K562 (cell line): Measurements from ENCODE around the gene RABGAP1L. TPM values are rescaled to one million over a fixed set of nuclear protein-coding genes. Genes with fewer than 3 reads are reported as not detected.

ENCODE experiments used
- ARID1B ChIP-seq: fragments of 450-650 bp; IDR thresholded peaks from 2 replicates; pipeline ENCODE4 v1.6.1; 2016; ENCODE audit warnings: antibody characterized with exemption, mild to moderate bottlenecking, inconsistent platforms
- KAT7 ChIP-seq: sonication (generic); formaldehyde crosslinking; IDR thresholded peaks from 2 replicates; pipeline ENCODE4 v1.8.0; 2022; ENCODE audit warnings: missing genetic modification reagents, mild to moderate bottlenecking, borderline replicate concordance
- LARP7 ChIP-seq: fragments of 450-650 bp; IDR thresholded peaks from 2 replicates; pipeline ENCODE4 v1.6.1; 2016
- MTA2 ChIP-seq: fragments of 450-650 bp; IDR thresholded peaks from 2 replicates; pipeline ENCODE4 v1.6.1; 2016; ENCODE audit warnings: low read depth
- NBN ChIP-seq: fragments of 450-650 bp; IDR thresholded peaks from 2 replicates; pipeline ENCODE4 v1.6.1; 2016; ENCODE audit warnings: low read depth, mild to moderate bottlenecking
- NFRKB ChIP-seq: fragments of 450-650 bp; IDR thresholded peaks from 2 replicates; pipeline ENCODE4 v1.6.1; 2016; ENCODE audit warnings: low read depth
- SMAD4 ChIP-seq: fragments of 250-450 bp; sonication (Bioruptor Pico); conservative IDR thresholded peaks from 2 replicates; pipeline ENCODE4 v1.8.0; 2021; ENCODE audit warnings: inconsistent platforms, mild to moderate bottlenecking, moderate library complexity
- SMARCA5 ChIP-seq: fragments of 450-650 bp; IDR thresholded peaks from 2 replicates; pipeline ENCODE4 v1.6.1; 2016
- ZNF280B ChIP-seq: fragments of 250-450 bp; sonication (Bioruptor Pico); IDR thresholded peaks from 2 replicates; pipeline ENCODE4 v1.5.1; 2021; ENCODE audit warnings: mild to moderate bottlenecking
- ZNF583 ChIP-seq: fragments of 250-450 bp; sonication (Bioruptor Pico); IDR thresholded peaks from 2 replicates; pipeline ENCODE4 v1.4.0; 2020
- polyA plus RNA-seq, 8 experiments: library from polyadenylated mRNA; depleted of rRNA in 4 of 8; stranded (reverse) in 5 of 8; unstranded in 3 of 8; fragments of >200 nt; fragmentation: Nextera tagmentation in 2 of 8; fragmentation: Illumina TruSeq in 1 of 8; extraction: Ambion mirVana in 2 of 8; extraction: Trizol in 1 of 8; gene quantifications; 2 replicates each; pipeline versions ENCODE4 v1.2.1 to v1.2.3, GENCODE V29; 2011 to 2014; ENCODE audit warnings: inconsistent platforms in 1 of 8, missing spikeins in 1 of 8
- total RNA-seq, 7 experiments: library from RNA; depleted of rRNA in 6 of 7; stranded (reverse); fragments of >200 nt in 6 of 7; fragmentation: Illumina TruSeq in 2 of 7; extraction: Trizol in 2 of 7; gene quantifications; 2 replicates each; pipeline versions ENCODE4 v1.2.1 to v1.2.3, GENCODE V29; 2011 to 2021; ENCODE audit warnings: low replicate concordance in 1 of 7
- TF ChIP-seq, protein P1 (sequence below): fragments of 450-650 bp; IDR thresholded peaks from 2 replicates; pipeline ENCODE4 v1.6.1; 2017; ENCODE audit warnings: antibody characterized with exemption, mild to moderate bottlenecking
- TF ChIP-seq, protein P2 (sequence below), 2 experiments: fragments of 450-650 bp in 1 of 2; sonication (generic) in 1 of 2; formaldehyde crosslinking in 1 of 2; IDR thresholded peaks; 2 replicates each; pipeline versions ENCODE4 v1.7.1 to v1.9.0; 2016 to 2022; ENCODE audit warnings: inconsistent platforms in 1 of 2, mild to moderate bottlenecking in 1 of 2, missing genetic modification reagents in 1 of 2

The RABGAP1L gene
- total and polyA plus RNA-seq, 9 of the 15 experiments (the other 6 are each of a cell fraction or from before 2014, with no cell fraction given), result 16.5 to 44.9 (median 26.7) TPM

DNA sequence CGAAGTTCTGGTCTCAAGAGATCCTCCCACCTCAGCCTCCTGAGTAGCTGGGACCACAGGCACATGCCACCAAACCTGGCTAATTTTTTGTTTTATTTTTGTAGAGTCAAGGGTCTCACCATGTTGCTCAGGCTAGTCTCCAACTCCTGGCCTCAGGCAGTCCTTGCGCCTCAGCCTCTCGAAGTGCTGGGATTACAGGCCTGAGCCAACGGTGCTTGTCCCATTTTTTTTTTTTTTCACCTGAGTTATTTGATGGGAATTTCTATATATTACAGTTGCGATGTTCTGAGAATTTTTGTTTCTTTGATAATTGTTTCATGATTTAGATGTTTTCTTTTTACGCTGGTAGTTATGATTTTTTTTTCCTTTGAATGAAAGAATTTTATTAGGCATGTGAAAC is 2.5 kb downstream of the RABGAP1L start (continued):
- TF ChIP-seq ZNF280B (CRISPR knock-in tag), result no peak
- 0 out of 2 replicates have a peak, but pooled peaks have one; percentile 39 for TF ChIP-seq KAT7 (CRISPR knock-in tag)
- TF ChIP-seq, protein P1, sequence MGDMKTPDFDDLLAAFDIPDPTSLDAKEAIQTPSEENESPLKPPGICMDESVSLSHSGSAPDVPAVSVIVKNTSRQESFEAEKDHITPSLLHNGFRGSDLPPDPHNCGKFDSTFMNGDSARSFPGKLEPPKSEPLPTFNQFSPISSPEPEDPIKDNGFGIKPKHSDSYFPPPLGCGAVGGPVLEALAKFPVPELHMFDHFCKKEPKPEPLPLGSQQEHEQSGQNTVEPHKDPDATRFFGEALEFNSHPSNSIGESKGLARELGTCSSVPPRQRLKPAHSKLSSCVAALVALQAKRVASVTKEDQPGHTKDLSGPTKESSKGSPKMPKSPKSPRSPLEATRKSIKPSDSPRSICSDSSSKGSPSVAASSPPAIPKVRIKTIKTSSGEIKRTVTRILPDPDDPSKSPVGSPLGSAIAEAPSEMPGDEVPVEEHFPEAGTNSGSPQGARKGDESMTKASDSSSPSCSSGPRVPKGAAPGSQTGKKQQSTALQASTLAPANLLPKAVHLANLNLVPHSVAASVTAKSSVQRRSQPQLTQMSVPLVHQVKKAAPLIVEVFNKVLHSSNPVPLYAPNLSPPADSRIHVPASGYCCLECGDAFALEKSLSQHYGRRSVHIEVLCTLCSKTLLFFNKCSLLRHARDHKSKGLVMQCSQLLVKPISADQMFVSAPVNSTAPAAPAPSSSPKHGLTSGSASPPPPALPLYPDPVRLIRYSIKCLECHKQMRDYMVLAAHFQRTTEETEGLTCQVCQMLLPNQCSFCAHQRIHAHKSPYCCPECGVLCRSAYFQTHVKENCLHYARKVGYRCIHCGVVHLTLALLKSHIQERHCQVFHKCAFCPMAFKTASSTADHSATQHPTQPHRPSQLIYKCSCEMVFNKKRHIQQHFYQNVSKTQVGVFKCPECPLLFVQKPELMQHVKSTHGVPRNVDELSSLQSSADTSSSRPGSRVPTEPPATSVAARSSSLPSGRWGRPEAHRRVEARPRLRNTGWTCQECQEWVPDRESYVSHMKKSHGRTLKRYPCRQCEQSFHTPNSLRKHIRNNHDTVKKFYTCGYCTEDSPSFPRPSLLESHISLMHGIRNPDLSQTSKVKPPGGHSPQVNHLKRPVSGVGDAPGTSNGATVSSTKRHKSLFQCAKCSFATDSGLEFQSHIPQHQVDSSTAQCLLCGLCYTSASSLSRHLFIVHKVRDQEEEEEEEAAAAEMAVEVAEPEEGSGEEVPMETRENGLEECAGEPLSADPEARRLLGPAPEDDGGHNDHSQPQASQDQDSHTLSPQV, result 0 out of 2 replicates have a peak, but pooled peaks have one; percentile 17
- TF ChIP-seq SMARCA5, result 0 out of 2 replicates have a peak, but pooled peaks have one; percentile 50
- TF ChIP-seq NBN, result 0 out of 2 replicates have a peak, but pooled peaks have one; percentile 27
- TF ChIP-seq SMAD4 (CRISPR knock-in tag), result peak; percentile 42; the same call in 1 of the 2 replicates
- no peak for TF ChIP-seq ZNF583 (CRISPR knock-in tag)
- peak; percentile 29; the same call in 1 of the 2 replicates for TF ChIP-seq ARID1B
- TF ChIP-seq NFRKB, result 0 out of 2 replicates have a peak, but pooled peaks have one; percentile 30
- TF ChIP-seq, protein P2, sequence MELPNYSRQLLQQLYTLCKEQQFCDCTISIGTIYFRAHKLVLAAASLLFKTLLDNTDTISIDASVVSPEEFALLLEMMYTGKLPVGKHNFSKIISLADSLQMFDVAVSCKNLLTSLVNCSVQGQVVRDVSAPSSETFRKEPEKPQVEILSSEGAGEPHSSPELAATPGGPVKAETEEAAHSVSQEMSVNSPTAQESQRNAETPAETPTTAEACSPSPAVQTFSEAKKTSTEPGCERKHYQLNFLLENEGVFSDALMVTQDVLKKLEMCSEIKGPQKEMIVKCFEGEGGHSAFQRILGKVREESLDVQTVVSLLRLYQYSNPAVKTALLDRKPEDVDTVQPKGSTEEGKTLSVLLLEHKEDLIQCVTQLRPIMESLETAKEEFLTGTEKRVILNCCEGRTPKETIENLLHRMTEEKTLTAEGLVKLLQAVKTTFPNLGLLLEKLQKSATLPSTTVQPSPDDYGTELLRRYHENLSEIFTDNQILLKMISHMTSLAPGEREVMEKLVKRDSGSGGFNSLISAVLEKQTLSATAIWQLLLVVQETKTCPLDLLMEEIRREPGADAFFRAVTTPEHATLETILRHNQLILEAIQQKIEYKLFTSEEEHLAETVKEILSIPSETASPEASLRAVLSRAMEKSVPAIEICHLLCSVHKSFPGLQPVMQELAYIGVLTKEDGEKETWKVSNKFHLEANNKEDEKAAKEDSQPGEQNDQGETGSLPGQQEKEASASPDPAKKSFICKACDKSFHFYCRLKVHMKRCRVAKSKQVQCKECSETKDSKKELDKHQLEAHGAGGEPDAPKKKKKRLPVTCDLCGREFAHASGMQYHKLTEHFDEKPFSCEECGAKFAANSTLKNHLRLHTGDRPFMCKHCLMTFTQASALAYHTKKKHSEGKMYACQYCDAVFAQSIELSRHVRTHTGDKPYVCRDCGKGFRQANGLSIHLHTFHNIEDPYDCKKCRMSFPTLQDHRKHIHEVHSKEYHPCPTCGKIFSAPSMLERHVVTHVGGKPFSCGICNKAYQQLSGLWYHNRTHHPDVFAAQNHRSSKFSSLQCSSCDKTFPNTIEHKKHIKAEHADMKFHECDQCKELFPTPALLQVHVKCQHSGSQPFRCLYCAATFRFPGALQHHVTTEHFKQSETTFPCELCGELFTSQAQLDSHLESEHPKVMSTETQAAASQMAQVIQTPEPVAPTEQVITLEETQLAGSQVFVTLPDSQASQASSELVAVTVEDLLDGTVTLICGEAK (IDR thresholded peaks at IDR 0.05), result 0 out of 2 replicates have a peak, but pooled peaks have one; percentile 18
- TF ChIP-seq, protein P2 (CRISPR knock-in tag; IDR thresholded peaks at IDR 0.05), result no peak
- TF ChIP-seq MTA2, result peak; percentile 7; the same call in 1 of the 2 replicates
- no peak for TF ChIP-seq LARP7
